Measurements from ENCODE around the gene PTPRN2.
A peak's percentile ranks its signal among the peaks of the same experiment; 100 is the strongest.
"Not testable (repeated sequence)": the region's sequence is repeated elsewhere in the genome, so short reads cannot be mapped to it uniquely, and the experiment has no call there.

PTPRN2 gene

GRCh38 chr7:158524749-158525635, 62.6 kb downstream of the PTPRN2 start:
- no peak for DNase-seq (ENCODE audit: low read depth)
- no peak for TF ChIP-seq CTCF (IDR thresholded peaks at IDR 0.05; ENCODE audit: control insufficient read depth, extremely low read depth, insufficient read depth)
- no peak overlapping the region for H3K4me3 ChIP-seq (ENCODE audit: low read depth, low read length)

GRCh38 chr7:158524286-158524685, 63.3 kb downstream of the PTPRN2 start:
- DNase-seq (ENCODE audit: low read depth) = peak; percentile 82

GRCh38 chr7:158523877-158524276, 63.7 kb downstream of the PTPRN2 start:
- H3K4me3 ChIP-seq (ENCODE audit: low read depth, low read length) = not testable (repeated sequence)
- DNase-seq (ENCODE audit: low read depth) = peak; percentile 78

More at GRCh38 chr7:158524286-158524685, 63.3 kb downstream of the PTPRN2 start:
- H3K4me3 ChIP-seq (ENCODE audit: low read depth, low read length) = not testable (repeated sequence)

DNA sequence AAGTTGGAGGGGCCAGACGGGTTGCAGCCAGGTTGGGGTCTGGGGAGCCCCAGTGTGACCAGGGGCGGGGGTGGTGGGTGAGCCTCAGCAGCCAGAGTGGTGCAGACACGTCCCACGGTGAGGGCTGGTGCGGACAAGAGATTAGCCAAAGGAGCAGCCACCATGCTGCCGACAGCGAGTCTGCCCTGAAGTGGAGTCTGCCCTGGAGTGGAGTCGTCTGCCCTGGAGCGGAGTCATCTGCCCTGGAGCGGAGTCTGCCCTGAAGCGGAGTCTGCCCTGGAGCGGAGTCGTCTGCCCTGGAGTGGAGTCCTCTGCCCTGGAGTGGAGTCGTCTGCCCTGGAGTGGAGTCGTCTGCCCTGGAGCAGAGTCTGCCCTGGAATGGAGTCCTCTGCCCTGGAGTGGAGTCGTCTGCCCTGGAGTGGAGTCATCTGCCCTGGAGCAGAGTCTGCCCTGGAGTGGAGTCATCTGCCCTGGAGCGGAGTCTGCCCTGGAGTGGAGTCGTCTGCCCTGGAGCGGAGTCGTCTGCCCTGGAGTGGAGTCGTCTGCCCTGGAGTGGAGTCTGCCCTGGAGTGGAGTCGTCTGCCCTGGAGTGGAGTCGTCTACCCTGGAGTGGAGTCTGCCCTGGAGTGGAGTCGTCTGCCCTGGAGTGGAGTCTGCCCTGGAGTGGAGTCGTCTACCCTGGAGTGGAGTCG, 64.3 kb downstream of the PTPRN2 start:
- not testable (repeated sequence) for H3K4me3 ChIP-seq (ENCODE audit: low read depth, low read length)
- DNase-seq (ENCODE audit: low read depth) = peak; percentile 62

GRCh38 chr7:158521795-158522194, 65.8 kb downstream of the PTPRN2 start:
- DNase-seq (ENCODE audit: low read depth); H3K4me3 ChIP-seq (ENCODE audit: low read depth, low read length): not testable (repeated sequence)

DNA sequence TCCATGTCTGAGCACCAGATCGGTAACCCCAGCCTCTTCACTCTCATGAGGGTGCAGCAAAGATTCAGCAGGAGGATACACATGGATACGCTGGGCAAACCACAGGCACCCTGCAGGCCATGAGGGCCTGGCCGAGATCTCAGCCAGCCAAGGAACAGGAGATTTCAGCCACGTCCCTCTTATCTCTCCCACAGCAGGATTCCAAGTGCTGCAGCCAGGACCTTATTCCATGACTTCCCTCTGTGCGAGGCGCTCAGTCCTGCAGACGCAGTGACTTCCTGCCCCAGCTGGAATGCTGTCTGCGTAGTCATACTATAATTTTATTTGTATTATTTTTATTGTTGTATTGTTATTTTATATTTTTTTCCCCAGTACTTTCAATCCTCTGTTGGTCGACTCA, 66.8 kb downstream of the PTPRN2 start:
- H3K4me3 ChIP-seq (ENCODE audit: low read depth, low read length) = no peak overlapping the region
- no peak for TF ChIP-seq CTCF (IDR thresholded peaks at IDR 0.05; ENCODE audit: control insufficient read depth, extremely low read depth, insufficient read depth)
- no peak for DNase-seq (ENCODE audit: low read depth)

DNA sequence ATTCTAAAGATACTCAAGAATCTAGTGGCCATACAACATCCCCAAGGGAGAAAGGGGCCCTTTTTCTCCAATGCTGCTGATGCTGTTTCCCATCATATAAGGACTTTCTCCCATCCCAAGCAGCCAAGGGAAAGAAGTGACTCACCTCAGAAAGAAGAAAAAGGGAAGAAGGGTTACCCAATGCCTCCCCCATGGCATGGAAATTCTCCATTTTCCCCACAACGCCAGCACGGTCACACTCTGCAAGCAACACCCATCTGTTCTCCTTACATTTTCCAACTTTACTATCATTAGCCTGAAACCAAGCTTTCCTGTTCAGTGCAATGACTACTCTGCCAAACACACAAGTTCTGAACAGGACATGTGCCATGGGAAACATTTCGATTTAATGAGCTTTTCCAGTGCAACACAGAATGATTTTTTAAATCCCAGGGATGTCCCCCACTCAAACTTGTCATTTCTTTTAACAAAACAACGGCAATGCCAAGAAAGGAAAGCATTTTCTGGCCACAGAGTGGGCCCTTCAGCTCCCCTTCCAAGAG, 67.9 kb downstream of the PTPRN2 start:
- no peak for DNase-seq (ENCODE audit: low read depth)
- no peak overlapping the region for H3K4me3 ChIP-seq (ENCODE audit: low read depth, low read length)
- no peak for TF ChIP-seq CTCF (IDR thresholded peaks at IDR 0.05; ENCODE audit: control insufficient read depth, extremely low read depth, insufficient read depth)

GRCh38 chr7:158518980-158519632, 68.5 kb downstream of the PTPRN2 start:
- no peak for DNase-seq (ENCODE audit: low read depth)
- no peak overlapping the region for H3K4me3 ChIP-seq (ENCODE audit: low read depth, low read length)
- no peak for TF ChIP-seq CTCF (IDR thresholded peaks at IDR 0.05; ENCODE audit: control insufficient read depth, extremely low read depth, insufficient read depth)

All from LNCaP clone FGC (cell line).